Upper lobe of left lung (tissue), 4 donors: ENCODE results near the gene DLG2.

Source experiments
- CTCF ChIP-seq, 6 experiments: fragments of 450-650 bp in 4 of 6; fragments of 200-600 bp in 2 of 6; sonication (generic) in 2 of 6; IDR thresholded peaks; one replicate each; pipeline ENCODE4 v1.5.1; 2016 to 2019; ENCODE audit warnings: antibody characterized with exemption in 6 of 6
- EP300 ChIP-seq, 4 donors: sonication (generic); formaldehyde crosslinking; IDR thresholded peaks; one replicate each; pipeline ENCODE4 v1.5.1; 2017; ENCODE audit warnings: antibody characterized with exemption in 4 of 4, control low read depth in 2 of 4
- POLR2A ChIP-seq, 4 donors: fragments of 450-650 bp; IDR thresholded peaks; one replicate each; pipeline ENCODE4 v1.5.1; 2016 to 2017; ENCODE audit warnings: antibody characterized with exemption in 4 of 4, mild to moderate bottlenecking in 2 of 4
- POLR2AphosphoS5 ChIP-seq, 2 donors: sonication (generic); formaldehyde crosslinking; IDR thresholded peaks; one replicate each; pipeline ENCODE4 v1.5.1; 2017; ENCODE audit warnings: antibody characterized with exemption in 2 of 2

- TF ChIP-seq POLR2AphosphoS5 (IDR thresholded peaks at IDR 0.05) (no peak), CTCF (IDR thresholded peaks at IDR 0.05) (no peak), POLR2A (IDR thresholded peaks at IDR 0.05) (no peak), EP300 (IDR thresholded peaks at IDR 0.05) (no peak)
Measured at GRCh38 chr11:85310479-85310878, 316.7 kb downstream of the DLG2 start.
